Heart left ventricle (tissue), 13 donors: ENCODE data around the gene PARN.

Source experiments
- POLR2A ChIP-seq, 2 donors: fragments of 450-650 bp; IDR thresholded peaks; one replicate each; pipeline ENCODE4 v1.6.1; 2017; ENCODE audit warnings: antibody characterized with exemption in 2 of 2, mild to moderate bottlenecking in 2 of 2, moderate library complexity in 2 of 2
- TF ChIP-seq, protein P1 (sequence below), 12 donors: fragments of 200-600 bp; sonication (generic) in 4 of 12; IDR thresholded peaks; one replicate each; pipeline versions ENCODE4 v1.5.0 to v1.8.0; 2018 to 2022; ENCODE audit warnings: antibody characterized with exemption in 12 of 12, mild to moderate bottlenecking in 5 of 12
- donor health status: ischemic (EF 13 %, LVEDD 7.1; RV severe dilation, severe dysfunction).
- donor health status: DM: no; HTN: yes; CAD: no.
- donor health status: DM: no; HTN: no; CAD: no.
- donor health status: ischemic (EF 25% LVEDD 6.9; RV normal size, moderate dysfunction).
- donor health status: ischemic (EF 25% LVEDD 5.7; RV mildly dilated, moderate dysfunction).
- donor health status: ischemic (EF 35%, LVEDD 5.7; RV mildly dilated, moderate dysfunction).
- donor health status: nonischemic (EF 11% LVEDD 7.7; RV severe dilation, severe dysfunction).
- donor health status: DM: yes; HTN: yes; CAD: no.
- donor health status: PGD.
- donor health status: ischemic (EF 29% LVEDD 5.4; RV normal size, mild dysfunction).
- donor health status: nonischemic (EF 23%, LVEDD 6.1; RV moderate dilation, normal function).

DNA sequence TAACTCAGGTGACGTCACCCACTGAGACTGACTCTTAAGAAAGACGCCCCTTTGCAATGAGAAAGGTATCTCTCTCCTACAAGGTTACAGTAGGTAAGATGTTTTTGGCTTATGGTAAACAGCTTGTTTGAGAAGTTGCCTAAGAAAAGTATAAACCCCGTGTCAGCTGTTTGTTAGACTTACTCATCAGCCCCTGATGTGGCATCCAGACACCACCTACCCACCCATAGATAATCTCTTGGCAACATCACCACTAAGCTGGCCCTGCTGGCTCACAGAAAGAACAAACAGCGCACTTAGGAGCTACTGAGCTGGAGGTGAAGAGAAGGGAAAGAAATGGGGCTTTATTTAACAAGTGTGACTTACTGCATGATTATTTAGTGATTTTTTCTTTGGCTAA, 121.0 kb downstream of the PARN start:
- TF ChIP-seq, protein P1, sequence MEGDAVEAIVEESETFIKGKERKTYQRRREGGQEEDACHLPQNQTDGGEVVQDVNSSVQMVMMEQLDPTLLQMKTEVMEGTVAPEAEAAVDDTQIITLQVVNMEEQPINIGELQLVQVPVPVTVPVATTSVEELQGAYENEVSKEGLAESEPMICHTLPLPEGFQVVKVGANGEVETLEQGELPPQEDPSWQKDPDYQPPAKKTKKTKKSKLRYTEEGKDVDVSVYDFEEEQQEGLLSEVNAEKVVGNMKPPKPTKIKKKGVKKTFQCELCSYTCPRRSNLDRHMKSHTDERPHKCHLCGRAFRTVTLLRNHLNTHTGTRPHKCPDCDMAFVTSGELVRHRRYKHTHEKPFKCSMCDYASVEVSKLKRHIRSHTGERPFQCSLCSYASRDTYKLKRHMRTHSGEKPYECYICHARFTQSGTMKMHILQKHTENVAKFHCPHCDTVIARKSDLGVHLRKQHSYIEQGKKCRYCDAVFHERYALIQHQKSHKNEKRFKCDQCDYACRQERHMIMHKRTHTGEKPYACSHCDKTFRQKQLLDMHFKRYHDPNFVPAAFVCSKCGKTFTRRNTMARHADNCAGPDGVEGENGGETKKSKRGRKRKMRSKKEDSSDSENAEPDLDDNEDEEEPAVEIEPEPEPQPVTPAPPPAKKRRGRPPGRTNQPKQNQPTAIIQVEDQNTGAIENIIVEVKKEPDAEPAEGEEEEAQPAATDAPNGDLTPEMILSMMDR (IDR thresholded peaks at IDR 0.05), result no peak
- TF ChIP-seq POLR2A (IDR thresholded peaks at IDR 0.05), result no peak
